DMS153 treated with DMSO at 0.1 percent for 48 hours (cell line): ENCODE data around the gene FAF1.

Source experiments
- DNase-seq: peaks from one replicate; lab custom pipeline; 2025; ENCODE audit not compliant: unreplicated experiment; lab: John Stamatoyannopoulos, UW

The FAF1 gene

GRCh38 chr1:50658459-50659076, 301.5 kb downstream of the FAF1 start:
- no peak for DNase-seq

- no peak for DNase-seq
Measured at GRCh38 chr1:50656931-50657330, 303.1 kb downstream of the FAF1 start.

- no peak for DNase-seq
Measured at GRCh38 chr1:50651476-50652263, 308.4 kb downstream of the FAF1 start.

- DNase-seq = no peak
Measured at GRCh38 chr1:50646526-50646925, 313.5 kb downstream of the FAF1 start.

GRCh38 chr1:50645139-50645538, 314.9 kb downstream of the FAF1 start:
- no peak for DNase-seq

GRCh38 chr1:50644447-50645105, 315.5 kb downstream of the FAF1 start:
- DNase-seq = no peak

GRCh38 chr1:50637460-50637859, 322.6 kb downstream of the FAF1 start:
- no peak for DNase-seq

- no peak for DNase-seq
Measured at GRCh38 chr1:50634251-50634650, 325.8 kb downstream of the FAF1 start.

- DNase-seq = peak; percentile 97
Measured at GRCh38 chr1:50633465-50633864, 326.6 kb downstream of the FAF1 start.

- no peak for DNase-seq
Measured at GRCh38 chr1:50631161-50631560, 328.9 kb downstream of the FAF1 start.

GRCh38 chr1:50622259-50622658, 337.8 kb downstream of the FAF1 start:
- no peak for DNase-seq

- DNase-seq = no peak
Measured at GRCh38 chr1:50620680-50621329, 339.3 kb downstream of the FAF1 start.

- DNase-seq = no peak
Measured at GRCh38 chr1:50615036-50615750, 344.9 kb downstream of the FAF1 start.

GRCh38 chr1:50611675-50612074, 348.4 kb downstream of the FAF1 start:
- no peak for DNase-seq

- DNase-seq = peak; percentile 61
Measured at GRCh38 chr1:50610563-50610962, 349.5 kb downstream of the FAF1 start.

- no peak for DNase-seq
Measured at GRCh38 chr1:50609508-50609907, 350.6 kb downstream of the FAF1 start.

- DNase-seq = peak; percentile 58
Measured at GRCh38 chr1:50605186-50605875, 354.7 kb downstream of the FAF1 start.

GRCh38 chr1:50604580-50604979, 355.5 kb downstream of the FAF1 start:
- no peak for DNase-seq

GRCh38 chr1:50603274-50604271, 356.5 kb downstream of the FAF1 start:
- DNase-seq = peak; percentile 17
